ENCODE measurements around the gene FXYD2. TPM values are rescaled to one million over a fixed set of nuclear protein-coding genes. Genes with fewer than 3 reads are reported as not detected.

The FXYD2 gene
- total RNA-seq, 1 experiment from 2014 or later = not detected

DNA sequence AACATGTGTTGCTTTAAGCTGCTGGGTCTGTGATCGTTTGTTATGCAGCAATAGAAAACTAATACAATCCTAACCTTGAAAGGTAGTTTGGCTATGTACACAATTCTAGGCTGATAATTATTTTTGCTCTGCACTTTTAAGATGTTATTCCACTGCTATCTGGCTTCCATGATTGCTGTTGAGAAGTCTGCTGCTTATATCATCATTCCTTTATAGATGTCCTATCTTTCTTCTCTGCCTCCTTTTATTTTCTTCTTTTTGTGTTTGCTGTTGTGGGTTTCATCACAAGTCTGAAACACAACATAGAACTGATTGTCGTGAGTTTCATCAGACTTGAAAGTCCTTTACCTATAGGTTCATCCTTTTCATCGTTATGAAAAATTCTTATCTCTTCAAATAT, 27.8 kb upstream of the FXYD2 start:
- intact Hi-C loops (cut with micrococcal nuclease; ENCODE audit: unreplicated experiment) = no loop called here
- H3K79me2 ChIP-seq (ENCODE audit: low read depth) = no peaks in the 10 kb centered on the region
- TF ChIP-seq EZH2 (IDR thresholded peaks at IDR 0.05; ENCODE audit: low read depth) = no peak
- TF ChIP-seq, protein P1, sequence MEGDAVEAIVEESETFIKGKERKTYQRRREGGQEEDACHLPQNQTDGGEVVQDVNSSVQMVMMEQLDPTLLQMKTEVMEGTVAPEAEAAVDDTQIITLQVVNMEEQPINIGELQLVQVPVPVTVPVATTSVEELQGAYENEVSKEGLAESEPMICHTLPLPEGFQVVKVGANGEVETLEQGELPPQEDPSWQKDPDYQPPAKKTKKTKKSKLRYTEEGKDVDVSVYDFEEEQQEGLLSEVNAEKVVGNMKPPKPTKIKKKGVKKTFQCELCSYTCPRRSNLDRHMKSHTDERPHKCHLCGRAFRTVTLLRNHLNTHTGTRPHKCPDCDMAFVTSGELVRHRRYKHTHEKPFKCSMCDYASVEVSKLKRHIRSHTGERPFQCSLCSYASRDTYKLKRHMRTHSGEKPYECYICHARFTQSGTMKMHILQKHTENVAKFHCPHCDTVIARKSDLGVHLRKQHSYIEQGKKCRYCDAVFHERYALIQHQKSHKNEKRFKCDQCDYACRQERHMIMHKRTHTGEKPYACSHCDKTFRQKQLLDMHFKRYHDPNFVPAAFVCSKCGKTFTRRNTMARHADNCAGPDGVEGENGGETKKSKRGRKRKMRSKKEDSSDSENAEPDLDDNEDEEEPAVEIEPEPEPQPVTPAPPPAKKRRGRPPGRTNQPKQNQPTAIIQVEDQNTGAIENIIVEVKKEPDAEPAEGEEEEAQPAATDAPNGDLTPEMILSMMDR (conservative IDR thresholded peaks at IDR 0.05) = no peak
- H3K27me3 ChIP-seq (ENCODE audit: insufficient read depth, low read depth) = peaks cover 45% of the 10 kb centered on the region
- DNase-seq = no peak
- H2AFZ ChIP-seq = no peak overlapping the region
- H3K36me3 ChIP-seq (ENCODE audit: low read depth) = no peaks in the 10 kb centered on the region
- no peak overlapping the region for H3K4me2 ChIP-seq
- no peak overlapping the region for H3K4me3 ChIP-seq
- no peaks in the 10 kb centered on the region for H4K20me1 ChIP-seq (ENCODE audit: insufficient read depth)
- H3K4me1 ChIP-seq (replicated peaks; ENCODE audit: insufficient read depth) = no peaks in the 10 kb centered on the region
- peaks cover 9% of the 10 kb centered on the region; the same call in 1 of the 2 replicates for H3K9me3 ChIP-seq (ENCODE audit: insufficient read depth, low read depth)
- BruUV-seq (replicated peaks) = no TSS peak
- H3K27ac ChIP-seq = no peak overlapping the region
- no peaks in the 10 kb centered on the region for H3K9me2 ChIP-seq (ENCODE audit: insufficient read depth)
- H3F3A ChIP-seq (ENCODE audit: insufficient read depth, low read depth) = no peaks in the 10 kb centered on the region
- CTCF ChIA-PET = no interaction called here
- POLR2A ChIA-PET (ENCODE audit: unreplicated experiment) = interaction anchor here (0.6 kb wide), 1 partner anchor 15 kb away, joined by 3 read pairs; no protein-coding TSS in a partner anchor

DNA sequence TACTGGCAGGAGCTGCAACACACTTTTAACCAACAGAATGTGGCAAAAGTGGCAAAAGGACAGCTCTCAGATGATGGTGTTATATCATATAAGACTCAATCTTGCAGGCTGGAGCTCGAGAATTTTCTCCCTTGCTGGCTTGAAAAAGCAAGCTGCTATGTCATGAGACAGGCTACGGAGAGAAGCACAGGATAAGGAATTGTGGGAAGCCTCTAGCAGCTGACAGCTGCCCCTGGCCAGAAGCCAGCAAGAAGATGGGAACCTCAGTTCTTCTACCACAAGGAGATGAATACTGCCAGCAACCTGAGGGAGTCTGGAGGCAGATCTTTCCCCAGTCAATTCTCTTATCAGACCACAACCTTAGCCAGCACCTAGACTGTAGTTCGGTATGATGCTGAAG, 27.3 kb upstream of the FXYD2 start:
- intact Hi-C loops (cut with micrococcal nuclease; ENCODE audit: unreplicated experiment) = no loop called here
- H3K9me3 ChIP-seq (ENCODE audit: insufficient read depth, low read depth) = peaks cover 9% of the 10 kb centered on the region; the same call in 1 of the 2 replicates
- no peak overlapping the region for H3K4me2 ChIP-seq
- H3K79me2 ChIP-seq (ENCODE audit: low read depth) = no peaks in the 10 kb centered on the region
- ChIA-PET CTCF (no interaction called here), POLR2A (ENCODE audit: unreplicated experiment) (interaction anchor here (0.6 kb wide), 1 partner anchor 16 kb away, joined by 3 read pairs; no protein-coding TSS in a partner anchor)
- H3K36me3 ChIP-seq (ENCODE audit: low read depth) = no peaks in the 10 kb centered on the region
- no peaks in the 10 kb centered on the region for H4K20me1 ChIP-seq (ENCODE audit: insufficient read depth)
- H3K27me3 ChIP-seq (ENCODE audit: insufficient read depth, low read depth) = peaks cover 41% of the 10 kb centered on the region
- no TSS peak for BruUV-seq (replicated peaks)
- TF ChIP-seq, protein P1 (conservative IDR thresholded peaks at IDR 0.05) = no peak
- no peak for TF ChIP-seq EZH2 (IDR thresholded peaks at IDR 0.05; ENCODE audit: low read depth)
- H3F3A ChIP-seq (ENCODE audit: insufficient read depth, low read depth) = no peaks in the 10 kb centered on the region
- no peaks in the 10 kb centered on the region for H3K9me2 ChIP-seq (ENCODE audit: insufficient read depth)
- no peaks in the 10 kb centered on the region for H3K4me1 ChIP-seq (replicated peaks; ENCODE audit: insufficient read depth)
- no peak for DNase-seq
- no peak overlapping the region for H2AFZ ChIP-seq
- no peak overlapping the region for H3K27ac ChIP-seq
- H3K4me3 ChIP-seq = no peak overlapping the region

DNA sequence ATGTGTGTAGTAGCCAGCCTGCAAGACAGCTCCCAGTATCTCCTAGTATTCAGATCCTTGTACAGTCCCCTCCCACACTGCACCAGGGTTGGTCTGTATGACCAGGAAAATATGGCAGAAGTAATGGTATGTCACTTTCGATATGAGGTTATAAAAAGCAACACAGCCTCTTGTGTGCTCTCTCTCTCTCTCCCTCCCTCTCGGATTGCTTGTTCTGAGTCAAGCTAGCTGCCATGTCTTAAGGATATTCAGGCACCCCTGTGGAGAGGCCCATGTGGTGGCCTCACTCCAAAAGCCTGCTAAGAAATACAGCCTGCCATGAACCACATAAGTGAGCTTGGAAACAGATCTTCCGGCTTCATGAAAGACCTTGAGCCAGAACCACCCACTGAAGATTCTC, 26.6 kb upstream of the FXYD2 start:
- DNase-seq = no peak
- no TSS peak for BruUV-seq (replicated peaks)
- no peaks in the 10 kb centered on the region for H3K4me1 ChIP-seq (replicated peaks; ENCODE audit: insufficient read depth)
- no peak overlapping the region for H3K4me2 ChIP-seq
- H4K20me1 ChIP-seq (ENCODE audit: insufficient read depth) = no peaks in the 10 kb centered on the region
- no peak overlapping the region for H3K27ac ChIP-seq
- peaks cover 34% of the 10 kb centered on the region for H3K27me3 ChIP-seq (ENCODE audit: insufficient read depth, low read depth)
- intact Hi-C loops (cut with micrococcal nuclease; ENCODE audit: unreplicated experiment) = no loop called here
- no peaks in the 10 kb centered on the region for H3F3A ChIP-seq (ENCODE audit: insufficient read depth, low read depth)
- ChIA-PET POLR2A (ENCODE audit: unreplicated experiment) (interaction anchor here (1.0 kb wide), 1 partner anchor 16 kb away, joined by 4 read pairs; no protein-coding TSS in a partner anchor), CTCF (no interaction called here)
- no peak overlapping the region for H2AFZ ChIP-seq
- H3K79me2 ChIP-seq (ENCODE audit: low read depth) = no peaks in the 10 kb centered on the region
- no peaks in the 10 kb centered on the region for H3K9me2 ChIP-seq (ENCODE audit: insufficient read depth)
- H3K4me3 ChIP-seq = no peak overlapping the region
- no peaks in the 10 kb centered on the region for H3K36me3 ChIP-seq (ENCODE audit: low read depth)
- TF ChIP-seq, protein P1 (conservative IDR thresholded peaks at IDR 0.05) = no peak
- TF ChIP-seq EZH2 (IDR thresholded peaks at IDR 0.05; ENCODE audit: low read depth) = no peak
- H3K9me3 ChIP-seq (ENCODE audit: insufficient read depth, low read depth) = peaks cover 9% of the 10 kb centered on the region; the same call in 1 of the 2 replicates

All from PC-9 (cell line).